ENCODE results near the gene ELMOD1.

- TF ChIP-seq ATF3 (IDR thresholded peaks at IDR 0.05) (no peak), YY1 (IDR thresholded peaks at IDR 0.05) (no peak), REST (IDR thresholded peaks at IDR 0.05) (no peak), TAF1 (conservative IDR thresholded peaks at IDR 0.05) (no peak), RXRA (IDR thresholded peaks at IDR 0.05) (no peak)
- TF ChIP-seq, protein P1, sequence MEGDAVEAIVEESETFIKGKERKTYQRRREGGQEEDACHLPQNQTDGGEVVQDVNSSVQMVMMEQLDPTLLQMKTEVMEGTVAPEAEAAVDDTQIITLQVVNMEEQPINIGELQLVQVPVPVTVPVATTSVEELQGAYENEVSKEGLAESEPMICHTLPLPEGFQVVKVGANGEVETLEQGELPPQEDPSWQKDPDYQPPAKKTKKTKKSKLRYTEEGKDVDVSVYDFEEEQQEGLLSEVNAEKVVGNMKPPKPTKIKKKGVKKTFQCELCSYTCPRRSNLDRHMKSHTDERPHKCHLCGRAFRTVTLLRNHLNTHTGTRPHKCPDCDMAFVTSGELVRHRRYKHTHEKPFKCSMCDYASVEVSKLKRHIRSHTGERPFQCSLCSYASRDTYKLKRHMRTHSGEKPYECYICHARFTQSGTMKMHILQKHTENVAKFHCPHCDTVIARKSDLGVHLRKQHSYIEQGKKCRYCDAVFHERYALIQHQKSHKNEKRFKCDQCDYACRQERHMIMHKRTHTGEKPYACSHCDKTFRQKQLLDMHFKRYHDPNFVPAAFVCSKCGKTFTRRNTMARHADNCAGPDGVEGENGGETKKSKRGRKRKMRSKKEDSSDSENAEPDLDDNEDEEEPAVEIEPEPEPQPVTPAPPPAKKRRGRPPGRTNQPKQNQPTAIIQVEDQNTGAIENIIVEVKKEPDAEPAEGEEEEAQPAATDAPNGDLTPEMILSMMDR (IDR thresholded peaks at IDR 0.05; ENCODE audit: low read depth, low read length, missing input control) = no peak
- TF ChIP-seq, protein P2, sequence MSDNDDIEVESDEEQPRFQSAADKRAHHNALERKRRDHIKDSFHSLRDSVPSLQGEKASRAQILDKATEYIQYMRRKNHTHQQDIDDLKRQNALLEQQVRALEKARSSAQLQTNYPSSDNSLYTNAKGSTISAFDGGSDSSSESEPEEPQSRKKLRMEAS (IDR thresholded peaks at IDR 0.05) = no peak
Measured at GRCh38 chr11:107606141-107606540, 15.2 kb downstream of the ELMOD1 start.
